Neural cell (in vitro differentiated cells): ENCODE measurements around the gene RPL21. TPM values are rescaled to one million over a fixed set of nuclear protein-coding genes. Genes with fewer than 3 reads are reported as not detected.

ENCODE experiments used
- H2AFZ ChIP-seq: fragments of 200-600, 300-800 bp; sonication (generic), shearing (Covaris generic); 2 replicates; pipeline ENCODE4 v1.6.0; 2014; ENCODE audit warnings: low read depth, mild to moderate bottlenecking, antibody characterized with exemption, low read length, moderate library complexity
- H3F3A ChIP-seq: fragments of 200-600 bp; shearing (Covaris generic); 2 replicates; pipeline ENCODE4 v1.6.1; 2016; ENCODE audit warnings: mild to moderate bottlenecking, moderate library complexity, mixed read lengths, antibody characterized with exemption, low read length; ENCODE audit not compliant: insufficient read depth, poor library complexity, severe bottlenecking
- H3K27ac ChIP-seq: fragments of 200-600, 300-800 bp; sonication (generic), shearing (Covaris generic); 2 replicates; pipeline ENCODE4 v1.5.1; 2014; ENCODE audit warnings: mild to moderate bottlenecking, low read length, moderate library complexity
- H3K27me3 ChIP-seq: fragments of 300-800, 200-600 bp; sonication (generic), shearing (Covaris generic); 2 replicates; pipeline ENCODE4 v1.6.0; 2014; ENCODE audit warnings: mild to moderate bottlenecking, low read depth, low read length, moderate library complexity; ENCODE audit not compliant: insufficient read depth
- H3K36me3 ChIP-seq: fragments of 300-800, 200-600 bp; sonication (generic), shearing (Covaris generic); 2 replicates; pipeline ENCODE4 v1.5.1; 2014; ENCODE audit warnings: mild to moderate bottlenecking, antibody characterized with exemption, low read length, moderate library complexity; ENCODE audit not compliant: insufficient read depth
- H3K4me2 ChIP-seq: fragments of 300-800, 200-600 bp; sonication (generic), shearing (Covaris generic); 2 replicates; pipeline ENCODE4 v1.6.0; 2014; ENCODE audit warnings: mild to moderate bottlenecking, low read length
- H3K4me3 ChIP-seq: fragments of 300-800, 200-600 bp; sonication (generic), shearing (Covaris generic); 2 replicates; pipeline ENCODE4 v1.5.1; 2014; ENCODE audit warnings: mild to moderate bottlenecking, low read length, moderate library complexity
- H3K79me2 ChIP-seq: fragments of 200-600 bp; shearing (Covaris generic); replicated peaks from 2 replicates; pipeline ENCODE4 v1.6.0; 2014; ENCODE audit warnings: mild to moderate bottlenecking, low read length, moderate library complexity; ENCODE audit not compliant: insufficient read depth
- H3K9ac ChIP-seq: fragments of 300-800, 200-600 bp; sonication (generic), shearing (Covaris generic); 2 replicates; pipeline ENCODE4 v1.6.1; 2016; ENCODE audit warnings: mild to moderate bottlenecking, low read length, mixed read lengths
- H3K9me2 ChIP-seq: fragments of 200-600 bp; shearing (Covaris generic); 2 replicates; pipeline ENCODE4 v1.6.1; 2016; ENCODE audit warnings: mild to moderate bottlenecking, low read length, mixed read lengths; ENCODE audit not compliant: insufficient read depth
- H3K9me3 ChIP-seq: fragments of 200-600, 300-800 bp; sonication (generic), shearing (Covaris generic); 2 replicates; pipeline ENCODE4 v1.6.1; 2016; ENCODE audit warnings: mild to moderate bottlenecking, mixed run types, low read length, moderate library complexity, mixed read lengths
- H4K20me1 ChIP-seq: fragments of 200-600 bp; shearing (Covaris generic); 2 replicates; pipeline ENCODE4 v1.6.1; 2016; ENCODE audit warnings: mild to moderate bottlenecking, mixed run types; ENCODE audit not compliant: insufficient read depth
- CTCF ChIP-seq: fragments of 450-650 bp; IDR thresholded peaks from 2 replicates; pipeline ENCODE4 v1.5.1; 2014; ENCODE audit warnings: antibody characterized with exemption, mild to moderate bottlenecking, moderate library complexity; ENCODE audit not compliant: poor library complexity, severe bottlenecking
- EP300 ChIP-seq: fragments of 450-650 bp; conservative IDR thresholded peaks from 2 replicates; pipeline ENCODE4 v1.6.1; 2014; ENCODE audit warnings: antibody characterized with exemption, mild to moderate bottlenecking, moderate library complexity; ENCODE audit not compliant: poor library complexity, severe bottlenecking
- EZH2 ChIP-seq: fragments of 200-600, 300-800 bp; shearing (Covaris generic), sonication (generic); IDR thresholded peaks from 2 replicates; pipeline ENCODE4 v1.6.1; 2014; ENCODE audit warnings: antibody characterized with exemption, low read length, borderline replicate concordance, mild to moderate bottlenecking; ENCODE audit not compliant: insufficient read depth, poor library complexity, severe bottlenecking
- MXI1 ChIP-seq: fragments of 450-650 bp; conservative IDR thresholded peaks from 2 replicates; pipeline ENCODE4 v1.6.1; 2014; ENCODE audit warnings: antibody characterized with exemption, mild to moderate bottlenecking; ENCODE audit not compliant: poor library complexity, severe bottlenecking
- POLR2AphosphoS5 ChIP-seq: IDR thresholded peaks from 2 replicates; pipeline ENCODE4 v1.6.1; 2012
- RAD21 ChIP-seq: fragments of 450-650 bp; conservative IDR thresholded peaks from 2 replicates; pipeline ENCODE4 v1.6.1; 2014; ENCODE audit warnings: antibody characterized with exemption, mild to moderate bottlenecking, moderate library complexity
- SMC3 ChIP-seq: fragments of 450-650 bp; conservative IDR thresholded peaks from 2 replicates; pipeline ENCODE4 v1.6.1; 2014; ENCODE audit warnings: antibody characterized with exemption, mild to moderate bottlenecking, moderate library complexity; ENCODE audit not compliant: poor library complexity
- TAF1 ChIP-seq: IDR thresholded peaks from 2 replicates; pipeline ENCODE4 v1.6.1; 2012; ENCODE audit warnings: low read depth
- polyA plus RNA-seq: library from polyadenylated mRNA; depleted of rRNA; stranded (reverse); fragments of >200 nt; gene quantifications from 2 replicates; pipeline ENCODE4 v1.2.3, GENCODE V29; 2014
- TF ChIP-seq, protein P1 (sequence below): IDR thresholded peaks from 2 replicates; pipeline ENCODE4 v1.6.1; 2012; ENCODE audit warnings: borderline replicate concordance

Gene RPL21
- polyA plus RNA-seq, 1 donor from 2014 or later = 1,536 TPM

DNA sequence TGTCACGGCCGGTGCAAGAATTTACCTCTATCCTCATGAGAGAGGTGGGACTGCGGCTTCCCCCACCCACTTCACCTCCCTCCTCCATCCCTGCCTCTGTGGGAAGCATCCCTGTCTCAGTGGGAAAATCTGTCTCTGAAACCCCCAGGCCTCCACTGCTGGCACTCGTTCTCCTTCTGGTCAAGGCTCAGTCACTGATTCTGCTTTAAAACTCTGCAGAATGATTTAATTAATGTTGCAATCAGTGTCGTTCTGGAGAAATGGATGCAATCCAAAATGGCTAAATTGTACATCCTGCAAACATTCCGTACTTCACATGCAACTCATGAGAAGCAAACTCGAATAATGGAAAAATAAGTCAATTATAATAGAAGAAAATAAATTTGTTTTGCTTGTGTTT is 24.8 kb downstream of the RPL21 start:
- Histone ChIP-seq H3F3A (no peaks in the 10 kb centered on the region), H3K9ac (no peak overlapping the region), H3K79me2 (no peaks in the 10 kb centered on the region), H3K36me3 (no peaks in the 10 kb centered on the region), H3K4me2 (no peak overlapping the region), H4K20me1 (no peaks in the 10 kb centered on the region), H3K27me3 (no peaks in the 10 kb centered on the region), H3K9me3 (no peaks in the 10 kb centered on the region), H3K27ac (no peak overlapping the region), H2AFZ (no peak overlapping the region), H3K4me3 (no peak overlapping the region), H3K9me2 (no peaks in the 10 kb centered on the region)
- TF ChIP-seq EZH2 = no peak
- no peak for TF ChIP-seq RAD21
- no peak for TF ChIP-seq POLR2AphosphoS5
- no peak for TF ChIP-seq MXI1
- TF ChIP-seq, protein P1, sequence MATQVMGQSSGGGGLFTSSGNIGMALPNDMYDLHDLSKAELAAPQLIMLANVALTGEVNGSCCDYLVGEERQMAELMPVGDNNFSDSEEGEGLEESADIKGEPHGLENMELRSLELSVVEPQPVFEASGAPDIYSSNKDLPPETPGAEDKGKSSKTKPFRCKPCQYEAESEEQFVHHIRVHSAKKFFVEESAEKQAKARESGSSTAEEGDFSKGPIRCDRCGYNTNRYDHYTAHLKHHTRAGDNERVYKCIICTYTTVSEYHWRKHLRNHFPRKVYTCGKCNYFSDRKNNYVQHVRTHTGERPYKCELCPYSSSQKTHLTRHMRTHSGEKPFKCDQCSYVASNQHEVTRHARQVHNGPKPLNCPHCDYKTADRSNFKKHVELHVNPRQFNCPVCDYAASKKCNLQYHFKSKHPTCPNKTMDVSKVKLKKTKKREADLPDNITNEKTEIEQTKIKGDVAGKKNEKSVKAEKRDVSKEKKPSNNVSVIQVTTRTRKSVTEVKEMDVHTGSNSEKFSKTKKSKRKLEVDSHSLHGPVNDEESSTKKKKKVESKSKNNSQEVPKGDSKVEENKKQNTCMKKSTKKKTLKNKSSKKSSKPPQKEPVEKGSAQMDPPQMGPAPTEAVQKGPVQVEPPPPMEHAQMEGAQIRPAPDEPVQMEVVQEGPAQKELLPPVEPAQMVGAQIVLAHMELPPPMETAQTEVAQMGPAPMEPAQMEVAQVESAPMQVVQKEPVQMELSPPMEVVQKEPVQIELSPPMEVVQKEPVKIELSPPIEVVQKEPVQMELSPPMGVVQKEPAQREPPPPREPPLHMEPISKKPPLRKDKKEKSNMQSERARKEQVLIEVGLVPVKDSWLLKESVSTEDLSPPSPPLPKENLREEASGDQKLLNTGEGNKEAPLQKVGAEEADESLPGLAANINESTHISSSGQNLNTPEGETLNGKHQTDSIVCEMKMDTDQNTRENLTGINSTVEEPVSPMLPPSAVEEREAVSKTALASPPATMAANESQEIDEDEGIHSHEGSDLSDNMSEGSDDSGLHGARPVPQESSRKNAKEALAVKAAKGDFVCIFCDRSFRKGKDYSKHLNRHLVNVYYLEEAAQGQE = no peak
- TF ChIP-seq TAF1 = no peak
- no peak for TF ChIP-seq EP300
- no peak for TF ChIP-seq CTCF
- TF ChIP-seq SMC3 = no peak

- H3K27me3 ChIP-seq = no peaks in the 10 kb centered on the region
- no peak overlapping the region for H3K27ac ChIP-seq
- H3K9me3 ChIP-seq = no peaks in the 10 kb centered on the region
- no peak overlapping the region for H3K9ac ChIP-seq
- H4K20me1 ChIP-seq = no peaks in the 10 kb centered on the region
- H3K4me3 ChIP-seq = no peak overlapping the region
- no peak overlapping the region for H2AFZ ChIP-seq
- no peaks in the 10 kb centered on the region for H3F3A ChIP-seq
- H3K4me2 ChIP-seq = no peak overlapping the region
- no peaks in the 10 kb centered on the region for H3K79me2 ChIP-seq
- H3K9me2 ChIP-seq = no peaks in the 10 kb centered on the region
- H3K36me3 ChIP-seq = no peaks in the 10 kb centered on the region
- TF ChIP-seq POLR2AphosphoS5 = no peak
- TF ChIP-seq EZH2 = no peak
- TF ChIP-seq SMC3 = no peak
- TF ChIP-seq, protein P1 = no peak
- no peak for TF ChIP-seq CTCF
- TF ChIP-seq MXI1 = no peak
- TF ChIP-seq RAD21 = no peak
These were observed 28.1 kb downstream of the RPL21 start for GRCh38 chr13:27279506-27279905.
